NCI-H2107 (cell line): ENCODE results near the gene PARP11.

Experiments used
- DNase-seq: peaks from one replicate; lab custom pipeline; 2025; lab: John Stamatoyannopoulos, UW

PARP11 gene

DNA sequence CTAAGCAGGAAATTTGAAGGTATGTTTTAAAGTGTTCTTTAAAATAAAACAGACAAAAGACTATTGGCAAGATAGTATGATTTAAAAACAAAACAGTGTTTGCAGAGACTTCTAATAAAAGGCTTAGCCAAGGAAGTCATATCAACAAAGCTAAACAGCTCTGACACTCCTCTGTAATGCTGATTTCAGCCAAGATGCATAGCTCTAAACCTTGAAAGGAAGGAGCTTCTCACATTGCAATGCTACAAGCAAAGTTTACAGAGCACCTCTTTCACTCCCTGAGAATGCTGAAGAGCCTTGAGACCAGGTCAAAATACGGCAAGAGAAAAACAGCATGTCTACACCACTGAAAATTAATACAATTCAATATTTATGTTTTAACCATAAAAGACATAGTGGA lies 51.8 kb downstream of the PARP11 start:
- no peak for DNase-seq

- no peak for DNase-seq
Observed at GRCh38 chr12:3820122-3820521, 53.1 kb downstream of the PARP11 start.

- no peak for DNase-seq
Observed at GRCh38 chr12:3816266-3816665, 56.9 kb downstream of the PARP11 start.

DNA sequence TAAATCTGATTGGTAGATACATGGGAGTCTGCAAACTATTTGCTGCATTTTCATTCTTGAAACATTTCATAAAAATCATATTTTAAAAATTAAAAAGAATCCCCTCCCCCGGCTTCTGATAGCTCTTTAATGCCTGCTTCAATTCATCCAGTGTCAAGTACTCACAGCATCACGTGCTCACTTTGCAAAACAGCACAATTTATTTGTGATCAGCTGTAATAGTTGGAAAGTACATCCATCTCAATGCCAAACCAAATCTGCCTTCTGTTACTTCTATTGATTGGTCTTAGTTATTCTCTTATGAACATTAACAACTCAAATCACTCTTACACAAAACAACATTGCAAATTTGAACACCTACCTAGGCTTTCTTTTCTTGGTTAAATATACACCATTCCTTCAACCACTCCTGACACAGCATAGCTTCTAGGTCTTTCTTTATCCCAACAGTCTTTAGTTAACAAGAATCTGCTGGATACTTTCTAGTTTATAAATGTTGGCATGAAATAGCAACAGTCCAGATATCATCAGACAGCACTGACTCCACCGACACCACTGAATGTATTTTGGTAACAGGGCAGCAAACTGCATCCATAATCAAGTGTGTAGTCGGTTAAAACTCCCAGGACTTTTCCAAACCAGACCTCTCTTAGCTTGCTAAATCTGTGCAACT lies 58.0 kb downstream of the PARP11 start:
- DNase-seq: no peak

DNA sequence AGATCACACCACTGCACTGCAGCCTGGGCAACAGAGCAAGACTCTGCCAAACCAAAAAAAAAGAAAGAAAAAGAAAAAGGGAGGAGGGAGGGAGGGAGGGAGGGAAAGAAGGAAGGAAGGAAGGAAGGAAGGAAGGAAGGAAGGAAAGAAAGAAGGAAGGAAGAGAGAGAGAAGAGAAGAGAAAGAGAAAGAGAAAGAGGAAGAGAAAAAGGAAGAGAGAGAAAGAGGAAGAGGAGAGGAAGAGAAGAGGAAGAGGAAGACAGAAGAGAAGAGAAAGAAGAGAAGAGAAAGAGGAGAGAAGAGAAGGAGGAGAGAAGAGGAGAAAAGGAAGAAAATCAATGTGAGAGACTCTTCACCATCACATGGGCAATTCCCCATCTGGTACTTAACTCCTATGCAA lies 62.7 kb downstream of the PARP11 start:
- no peak for DNase-seq

- DNase-seq: no peak
Observed at GRCh38 chr12:3810016-3810370, 63.2 kb downstream of the PARP11 start.

DNA sequence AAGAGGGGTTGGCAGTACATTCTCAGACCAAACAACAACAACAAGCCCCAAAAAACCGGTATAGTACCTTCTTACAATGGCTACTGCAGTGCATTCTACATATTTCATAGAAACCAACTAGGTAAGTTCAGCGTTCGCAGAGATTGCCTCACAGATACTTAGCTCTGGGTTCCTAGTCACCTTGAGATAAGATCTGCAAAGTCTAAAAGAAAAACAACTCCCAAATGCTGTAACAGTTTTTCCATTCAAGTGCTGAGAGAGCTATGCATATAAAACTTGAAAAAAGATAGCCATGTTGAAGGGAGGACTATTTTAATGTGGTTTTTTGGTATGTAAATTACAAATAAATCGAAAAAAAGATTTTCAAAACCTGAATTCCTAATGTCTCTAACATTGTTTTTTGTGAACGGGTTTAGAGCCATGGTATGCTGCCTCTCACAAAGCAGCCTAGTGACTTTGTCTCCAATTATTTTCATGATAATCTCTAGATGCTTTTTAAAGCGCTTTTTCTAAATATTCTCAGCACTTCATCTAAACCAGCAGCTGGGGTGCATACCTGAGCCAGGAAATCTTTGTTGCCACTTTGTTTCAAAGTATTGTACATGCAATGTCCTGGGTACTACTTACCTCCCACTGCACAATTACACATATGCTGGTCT lies 63.7 kb downstream of the PARP11 start:
- no peak for DNase-seq

- no peak for DNase-seq
Observed at GRCh38 chr12:3805077-3805476, 68.1 kb downstream of the PARP11 start.

DNA sequence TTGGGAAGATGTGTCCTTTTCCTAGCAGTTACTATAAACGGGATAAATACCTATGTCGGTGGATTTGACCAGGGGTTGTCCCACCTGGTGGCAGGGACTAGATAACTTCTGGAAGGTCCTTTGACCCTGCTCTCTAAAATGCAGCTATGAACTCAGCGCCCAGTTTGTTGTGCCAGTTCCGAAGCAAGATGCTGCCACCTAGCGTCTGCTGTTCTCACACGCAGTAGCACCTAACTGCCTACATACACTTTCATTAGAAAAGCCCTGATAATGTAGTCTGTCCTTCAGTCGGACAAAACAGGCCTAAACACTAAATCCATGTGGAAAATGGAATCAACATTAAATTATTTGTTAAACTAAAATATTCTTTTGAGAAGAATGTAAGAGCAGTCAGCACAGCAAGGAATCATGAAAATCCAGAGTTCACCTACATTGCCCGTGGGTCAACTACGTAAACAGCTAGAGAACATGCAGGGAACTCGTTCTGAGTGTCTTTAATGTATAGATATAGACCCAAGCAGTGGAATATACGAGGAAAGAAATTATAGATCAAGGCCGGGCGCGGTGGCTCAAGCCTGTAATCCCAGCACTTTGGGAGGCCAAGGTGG lies 69.2 kb downstream of the PARP11 start:
- DNase-seq: peak; percentile 62

GRCh38 chr12:3802721-3803120 lies 70.5 kb downstream of the PARP11 start:
- no peak for DNase-seq

GRCh38 chr12:3797531-3798048 lies 75.6 kb downstream of the PARP11 start:
- no peak for DNase-seq

DNA sequence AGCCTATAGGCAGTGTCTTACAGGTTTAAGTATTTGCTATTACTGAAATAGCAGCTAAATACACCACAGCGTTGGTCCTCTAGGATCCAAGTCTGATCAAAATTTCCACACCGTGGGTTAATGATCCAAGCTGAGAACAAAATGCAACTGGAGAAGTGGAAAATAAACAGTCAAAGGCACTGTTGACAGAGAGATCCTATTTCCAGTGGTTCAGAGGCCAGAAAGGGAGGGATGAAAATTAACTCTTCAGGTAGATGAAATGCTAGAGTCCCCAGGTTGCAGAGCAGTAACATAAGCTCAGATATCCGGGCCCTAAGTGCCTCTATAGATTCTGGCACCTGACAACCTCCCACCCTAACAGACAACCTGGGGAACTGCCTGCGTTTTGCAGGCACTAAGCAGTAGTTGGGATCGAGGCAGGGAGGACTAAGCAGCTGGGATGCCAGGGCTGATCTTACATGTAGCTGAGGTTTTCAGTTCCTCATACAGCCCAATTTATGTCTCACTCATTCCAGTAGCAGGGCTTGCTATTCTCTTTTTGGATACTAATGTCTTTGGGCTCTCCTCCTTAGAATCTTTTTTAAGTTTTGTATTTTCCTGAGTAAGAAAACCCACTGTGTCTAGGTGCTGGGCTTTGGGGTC lies 77.6 kb downstream of the PARP11 start:
- peak; percentile 81 for DNase-seq

- no peak for DNase-seq
Observed at GRCh38 chr12:3795066-3795465, 78.1 kb downstream of the PARP11 start.

GRCh38 chr12:3792623-3793288 lies 80.4 kb downstream of the PARP11 start:
- DNase-seq: no peak

GRCh38 chr12:3791256-3791874 lies 81.8 kb downstream of the PARP11 start:
- DNase-seq: no peak

- no peak for DNase-seq
Observed at GRCh38 chr12:3790642-3791041, 82.6 kb downstream of the PARP11 start.

- DNase-seq: no peak
Observed at GRCh38 chr12:3789838-3790237, 83.4 kb downstream of the PARP11 start.

DNA sequence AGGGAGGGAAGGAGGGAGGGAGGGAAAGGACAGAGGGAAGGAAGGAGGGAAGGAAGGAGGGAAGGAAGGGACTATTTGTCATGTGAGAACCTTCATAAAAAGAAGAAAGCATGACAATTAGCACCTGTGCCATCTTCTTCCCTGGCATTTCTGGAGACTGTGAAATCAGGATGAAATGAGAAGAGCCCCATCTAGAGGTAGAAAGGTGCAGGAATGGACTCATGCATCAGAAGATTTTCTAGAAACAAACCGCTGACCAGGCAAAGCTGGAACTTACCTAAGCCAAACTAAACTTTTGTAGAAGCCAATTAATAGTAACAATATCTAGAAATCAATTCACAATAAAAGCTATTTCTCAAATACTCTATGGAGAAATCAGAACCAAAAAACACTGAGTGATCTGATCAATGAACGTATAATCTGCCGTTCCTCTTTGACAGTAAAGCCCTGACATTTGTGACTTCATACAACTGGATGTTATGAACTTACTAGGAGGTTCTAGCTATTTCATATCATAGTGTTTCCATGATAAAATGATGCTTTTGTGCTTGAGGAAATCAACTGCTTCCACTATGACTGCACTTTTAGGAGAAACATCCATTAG lies 95.9 kb downstream of the PARP11 start:
- peak; percentile 55 for DNase-seq

DNA sequence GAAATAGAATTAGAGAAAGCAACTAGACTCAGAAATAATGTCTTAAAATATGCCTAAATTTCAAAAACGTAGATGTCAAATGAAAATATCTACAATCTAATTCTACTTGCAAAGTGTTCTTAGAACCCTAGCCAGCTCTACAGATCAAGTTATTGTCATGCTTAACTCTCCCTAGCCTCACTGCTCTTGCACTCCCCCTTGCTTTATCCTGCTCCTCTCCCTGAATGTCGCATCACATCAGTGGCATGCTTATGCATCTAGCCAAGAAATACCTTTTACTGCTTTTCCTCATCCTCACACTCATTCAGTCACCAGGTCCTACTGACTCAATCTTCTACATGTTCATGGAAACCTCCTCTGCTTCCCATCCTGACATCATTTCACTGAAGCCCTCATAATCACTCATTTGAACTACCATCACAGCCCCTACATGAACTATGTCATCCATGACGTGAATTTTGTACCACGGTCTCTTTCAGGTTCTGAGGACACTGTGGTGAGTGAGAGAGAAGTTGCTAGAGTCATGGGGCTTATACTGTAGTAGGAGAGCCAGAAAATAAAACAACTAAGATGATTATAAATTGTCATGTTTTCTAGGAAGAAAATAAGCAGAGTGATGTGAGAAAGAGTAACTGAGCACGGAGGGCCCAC lies 97.7 kb downstream of the PARP11 start:
- DNase-seq: no peak

GRCh38 chr12:3772380-3772779 lies 100.8 kb downstream of the PARP11 start:
- no peak for DNase-seq

DNA sequence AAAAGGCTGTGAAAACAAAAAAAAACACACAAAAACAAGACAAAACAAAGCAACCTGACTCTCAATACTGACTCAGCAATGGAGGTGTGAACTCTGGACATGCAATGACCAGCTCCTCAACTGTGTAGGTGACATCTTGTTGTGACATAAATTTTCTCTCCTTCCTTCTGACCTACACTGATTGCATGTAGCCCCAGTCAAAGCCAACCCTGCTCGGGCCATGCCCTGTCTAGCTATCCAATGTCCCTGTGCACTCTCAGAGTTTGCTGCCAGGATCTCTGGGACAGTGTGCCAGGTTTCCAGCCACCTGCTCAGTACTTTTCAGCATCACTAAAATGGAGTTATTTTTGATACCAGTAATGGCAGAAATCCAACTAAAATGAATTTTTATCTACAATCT lies 101.3 kb downstream of the PARP11 start:
- DNase-seq: no peak
